SK-N-DZ (cell line): Measurements from ENCODE around the gene ARPC1B.
"Not testable (repeated sequence)": the region's sequence is repeated elsewhere in the genome, so short reads cannot be mapped to it uniquely, and the experiment has no call there.

Source experiments
- DNase-seq: peaks from one replicate; pipeline ENCODE4 v3.0.0-alpha.2; 2015; ENCODE audit warnings: low spot score

ARPC1B gene

DNA sequence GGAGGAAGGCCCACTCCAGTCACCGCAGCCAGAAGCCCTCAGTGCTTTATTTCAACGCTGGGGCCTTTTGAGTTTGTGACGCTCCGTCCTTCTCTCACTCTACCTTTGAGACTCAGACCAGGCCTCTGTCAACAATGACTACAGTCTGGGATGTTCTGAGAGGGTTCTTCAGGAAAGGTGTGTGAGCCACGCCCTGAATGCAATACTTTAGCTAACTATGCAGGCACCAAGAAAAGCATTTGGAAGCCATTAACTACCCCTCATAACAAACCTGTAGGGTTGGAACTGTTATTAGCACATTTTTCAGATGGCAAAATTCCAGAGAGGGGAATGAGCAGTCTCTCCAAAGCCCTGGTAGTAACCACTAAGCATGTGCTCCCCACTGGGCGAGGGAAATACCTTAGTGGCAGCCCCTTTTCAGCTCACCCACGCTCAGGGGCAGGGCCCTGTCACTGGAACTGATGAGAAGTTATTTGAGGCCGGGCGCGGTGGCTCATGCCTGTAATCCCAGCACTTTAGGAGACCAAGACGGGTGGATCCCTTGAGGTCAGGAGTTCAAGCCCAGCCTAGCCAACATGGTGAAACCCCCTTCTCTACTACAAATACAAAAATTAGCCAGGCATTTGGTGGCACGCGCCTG lies 5.7 kb upstream of the ARPC1B start:
- DNase-seq: no peak

DNA sequence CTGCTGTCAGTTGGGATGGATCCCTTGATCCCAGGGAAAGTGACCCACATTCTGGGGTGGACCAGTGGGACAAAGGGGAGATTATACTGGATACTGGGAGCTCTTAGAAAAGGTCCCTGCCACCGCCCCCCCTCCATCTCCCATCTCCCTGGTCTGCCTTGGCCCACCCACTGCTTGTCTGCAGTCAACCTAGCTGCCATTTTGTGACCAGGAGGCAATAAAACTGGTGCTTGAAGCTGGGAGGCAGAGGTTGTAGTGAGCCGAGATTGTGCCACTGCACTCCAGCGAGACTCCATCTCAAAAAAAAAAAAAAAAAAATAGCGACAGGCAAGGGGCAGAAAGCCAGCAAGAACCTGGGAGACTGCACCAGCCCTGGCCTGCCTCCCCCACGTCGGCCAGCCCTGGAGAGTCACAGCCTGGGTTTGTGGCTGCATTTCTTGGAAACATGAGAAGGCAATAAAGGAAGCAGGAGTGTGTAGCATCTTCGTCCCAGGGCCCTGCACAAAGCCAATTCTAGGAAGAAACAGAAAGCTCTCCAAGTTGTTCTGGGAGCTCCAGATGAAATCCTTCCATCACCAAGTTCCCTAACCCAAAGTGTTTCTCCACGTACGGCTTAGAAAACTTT lies 4.7 kb upstream of the ARPC1B start:
- no peak for DNase-seq

DNA sequence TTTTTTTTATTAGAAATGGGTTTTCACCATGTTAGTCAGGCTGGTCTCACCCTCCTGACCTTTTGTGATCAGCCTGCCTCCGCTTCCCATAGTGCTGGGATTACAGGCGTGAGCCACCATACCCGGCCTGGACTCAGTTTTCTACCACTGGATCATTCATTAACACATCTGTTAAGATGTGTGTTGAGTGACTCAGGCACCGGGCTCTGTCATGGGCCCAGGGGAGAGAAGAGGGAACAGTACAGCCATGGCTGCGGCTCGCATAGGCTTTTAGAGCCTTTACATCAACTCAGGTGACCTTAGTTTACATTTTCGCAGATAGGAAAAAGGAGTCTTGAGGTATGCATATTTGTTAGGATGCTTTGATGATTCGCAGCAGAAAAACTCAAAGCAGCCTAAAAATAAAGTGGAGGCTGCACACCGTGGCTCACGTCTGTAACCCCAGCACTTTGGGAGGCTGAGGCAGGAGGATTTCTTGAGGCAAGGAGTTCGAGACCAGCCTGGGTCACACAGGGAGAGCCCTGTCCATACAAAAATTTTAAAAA lies 3.1 kb upstream of the ARPC1B start:
- no peak for DNase-seq

DNA sequence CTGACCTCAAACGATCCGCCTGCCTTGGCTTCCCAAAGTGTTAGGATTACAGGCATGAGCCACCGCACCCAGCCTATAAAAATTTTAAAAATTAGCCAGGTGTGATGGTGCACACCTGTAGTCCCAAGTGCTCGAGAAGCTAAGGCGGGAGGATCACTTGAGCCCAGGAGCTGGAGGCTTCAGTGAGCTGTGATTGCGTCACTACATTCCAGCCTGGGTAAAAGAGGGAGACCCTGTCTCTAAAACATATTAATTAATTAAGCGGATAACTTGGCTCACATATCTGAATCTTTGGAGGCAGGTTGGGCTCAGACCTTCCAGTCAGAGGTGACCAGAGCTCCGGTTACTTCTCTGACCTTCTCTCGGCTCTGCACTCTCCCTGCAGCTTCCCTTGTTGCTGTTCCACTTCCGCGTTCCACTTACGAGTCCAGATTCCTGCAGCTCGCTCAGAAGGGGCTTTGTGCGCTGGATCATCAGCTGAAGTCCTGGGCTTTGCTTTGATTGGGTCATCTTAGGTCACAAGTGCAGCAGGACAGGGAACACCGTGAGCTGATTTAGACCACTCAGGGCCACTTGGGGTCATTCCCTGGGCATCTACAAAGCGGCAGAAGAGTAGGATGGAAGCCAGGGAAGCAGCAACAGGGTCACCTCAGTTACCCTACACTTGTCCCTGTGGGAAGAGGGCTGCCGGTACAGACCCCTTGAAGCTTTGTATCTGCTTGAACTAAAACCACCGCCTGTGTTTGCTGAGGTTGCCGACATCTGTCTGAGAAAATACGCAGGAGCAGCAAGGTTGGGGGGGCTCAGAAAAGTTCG lies 2.0 kb upstream of the ARPC1B start:
- DNase-seq: no peak

DNA sequence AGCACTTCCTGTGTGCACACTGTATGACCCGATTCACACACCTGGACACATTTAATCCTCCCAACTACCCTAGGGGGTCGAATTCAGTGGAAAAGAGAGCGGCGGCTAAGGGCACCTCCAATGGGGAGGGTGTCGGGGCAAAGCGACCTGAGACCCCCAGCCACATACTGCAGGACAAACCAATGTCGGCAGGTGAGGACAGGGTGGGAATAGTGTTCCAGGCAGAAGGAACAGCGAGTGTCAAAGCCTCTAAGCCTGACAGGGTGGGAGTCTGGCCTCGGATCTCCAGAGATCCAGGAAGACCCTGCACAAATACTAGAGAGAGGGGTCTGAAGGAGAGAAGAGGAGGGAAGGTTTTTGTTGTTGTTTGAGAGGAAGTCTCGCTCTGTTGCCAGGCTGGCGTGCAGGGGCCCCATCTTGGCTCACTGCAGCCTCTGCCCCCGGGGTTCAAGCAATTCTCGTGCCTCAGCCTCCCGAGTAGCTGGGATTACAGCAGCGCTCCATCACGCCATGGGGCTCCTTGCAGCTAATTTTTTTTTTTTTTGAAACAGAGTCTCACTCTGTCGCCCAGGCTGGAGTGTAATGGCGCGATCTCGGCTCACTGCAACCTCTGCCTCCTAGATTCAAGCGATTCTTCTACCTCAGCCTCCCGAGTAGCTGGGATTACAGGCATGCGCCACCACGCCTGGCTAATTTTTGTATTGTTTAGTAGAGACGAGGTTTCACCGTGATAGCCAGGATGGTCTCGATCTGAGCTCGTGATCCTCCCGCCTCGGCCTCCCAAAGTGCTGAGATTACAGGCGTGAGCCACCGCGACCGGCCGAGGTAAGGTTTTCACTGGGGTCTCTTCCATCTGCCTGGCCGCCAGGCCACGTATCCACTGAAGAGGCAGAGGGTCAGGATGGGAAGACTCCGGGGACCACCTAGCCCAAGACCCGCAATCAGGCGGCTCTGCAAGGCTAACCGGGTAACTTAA lies 1.2 kb upstream of the ARPC1B start:
- DNase-seq: no peak

DNA sequence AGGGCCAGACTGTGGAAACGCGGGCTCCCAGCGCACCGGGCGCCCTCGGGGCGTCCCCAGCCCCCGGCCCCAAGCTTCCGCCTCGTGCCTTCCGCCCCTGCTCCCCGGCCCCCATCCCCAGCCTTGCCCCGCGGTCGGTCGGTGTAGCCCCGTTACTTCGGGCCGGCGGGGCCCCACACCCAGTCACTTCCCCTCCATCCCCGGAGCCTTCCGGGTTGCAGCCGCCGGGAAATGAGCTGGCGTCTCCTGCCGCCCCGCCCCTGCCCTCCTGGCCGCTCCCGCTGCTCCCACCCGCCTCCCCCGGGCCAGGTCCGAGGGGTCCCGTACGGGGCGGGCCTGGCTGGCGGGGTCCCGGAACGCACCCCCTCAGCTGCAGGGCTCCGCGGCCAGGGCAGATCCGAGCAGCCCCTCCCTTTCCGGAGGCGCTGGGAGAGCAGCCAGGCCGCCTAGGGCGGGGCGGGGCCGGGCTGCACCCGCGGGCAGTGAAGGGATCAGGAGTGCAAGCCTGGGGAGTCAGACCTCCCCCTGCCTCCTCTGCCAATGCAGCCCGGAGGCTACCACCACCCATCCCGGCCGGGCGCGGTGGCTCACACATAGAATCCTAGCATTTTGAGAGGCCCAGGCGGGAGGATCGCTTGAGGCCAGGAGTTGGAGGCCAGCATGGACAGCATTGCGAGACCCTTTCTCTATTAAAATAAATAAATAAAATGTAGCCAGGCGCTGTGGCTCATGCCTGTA lies 709 bp downstream of the ARPC1B start:
- DNase-seq: peak; percentile 44

DNA sequence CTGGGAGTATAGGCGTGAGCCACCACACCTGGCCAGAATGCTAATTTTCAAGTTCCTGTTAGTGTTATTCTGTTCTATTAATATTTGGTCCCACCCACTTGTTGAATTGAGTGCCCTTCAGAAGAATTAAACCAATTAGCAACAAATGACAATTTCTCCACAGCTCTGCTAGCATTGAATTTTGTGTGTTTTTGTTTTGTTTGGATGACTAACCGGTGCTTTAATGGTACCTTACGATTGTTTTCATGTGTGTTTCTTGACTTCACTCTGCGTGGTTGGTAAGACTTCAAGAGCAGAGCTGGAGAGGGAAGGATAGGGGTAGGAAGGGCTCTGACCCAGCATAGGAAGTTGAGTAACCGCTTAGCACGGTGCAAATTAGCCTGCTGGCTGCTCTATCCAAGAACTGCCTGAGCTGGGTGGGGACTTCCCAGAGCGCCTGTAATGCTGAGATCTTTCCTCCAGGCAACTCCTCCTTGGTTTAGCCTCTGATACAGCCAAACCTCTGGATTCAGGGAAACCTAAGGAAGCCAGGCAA lies 4.6 kb downstream of the ARPC1B start:
- no peak for DNase-seq

DNA sequence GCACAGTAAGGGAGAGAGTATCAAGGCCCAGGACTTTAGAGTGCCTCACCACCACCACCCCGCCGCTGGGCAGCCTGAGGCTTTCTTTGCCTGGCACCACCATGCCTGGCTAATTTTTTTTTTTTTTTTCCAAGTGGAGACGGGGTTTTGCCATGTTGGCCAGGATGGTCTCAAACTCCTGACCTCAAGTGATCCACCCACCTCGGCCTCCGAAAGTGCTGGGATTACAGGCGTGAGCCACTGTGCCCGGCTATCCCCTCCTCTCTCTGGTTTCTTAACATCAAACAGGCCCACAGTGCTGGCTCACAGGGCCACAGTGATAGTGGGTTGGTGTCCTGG lies 5.1 kb downstream of the ARPC1B start:
- not testable (repeated sequence) for DNase-seq

DNA sequence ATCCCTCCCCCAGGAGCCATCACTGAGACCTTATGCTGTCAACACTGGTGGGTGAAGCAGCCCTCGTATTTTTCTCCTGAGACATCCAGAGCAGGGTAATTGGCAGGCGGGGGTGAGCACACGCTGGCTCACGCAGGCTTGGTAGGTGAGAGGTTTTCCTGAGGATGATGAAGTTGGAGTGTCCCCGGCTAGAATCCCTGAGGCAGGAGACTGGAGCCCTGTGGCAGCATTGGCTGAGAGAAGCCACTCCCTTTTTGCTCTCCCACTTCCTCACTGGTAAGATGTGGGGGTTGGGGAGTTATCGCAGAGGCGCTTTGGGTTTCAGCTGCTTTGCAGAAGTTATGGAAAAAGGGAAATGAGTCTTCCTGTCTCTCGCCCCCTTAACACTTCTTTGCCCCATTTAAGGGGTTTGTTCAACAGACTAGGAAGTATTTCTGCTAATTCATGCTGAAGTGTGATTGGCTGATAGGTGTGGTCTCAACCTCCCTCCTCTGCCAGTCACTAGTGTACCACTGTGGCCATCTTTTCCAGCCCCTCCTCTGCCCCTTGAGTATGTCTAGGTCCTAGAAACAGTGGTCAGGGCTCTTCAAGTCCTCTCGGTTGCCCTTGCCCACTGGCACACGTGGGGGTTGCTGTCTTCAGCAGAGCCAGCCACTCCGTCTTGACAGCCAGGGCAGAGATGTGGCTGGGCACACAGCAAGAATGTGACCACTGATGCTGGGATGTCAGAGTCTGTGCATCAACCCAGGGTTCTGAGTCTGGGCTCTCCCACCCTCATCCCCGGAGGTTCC lies 5.7 kb downstream of the ARPC1B start:
- DNase-seq: no peak

DNA sequence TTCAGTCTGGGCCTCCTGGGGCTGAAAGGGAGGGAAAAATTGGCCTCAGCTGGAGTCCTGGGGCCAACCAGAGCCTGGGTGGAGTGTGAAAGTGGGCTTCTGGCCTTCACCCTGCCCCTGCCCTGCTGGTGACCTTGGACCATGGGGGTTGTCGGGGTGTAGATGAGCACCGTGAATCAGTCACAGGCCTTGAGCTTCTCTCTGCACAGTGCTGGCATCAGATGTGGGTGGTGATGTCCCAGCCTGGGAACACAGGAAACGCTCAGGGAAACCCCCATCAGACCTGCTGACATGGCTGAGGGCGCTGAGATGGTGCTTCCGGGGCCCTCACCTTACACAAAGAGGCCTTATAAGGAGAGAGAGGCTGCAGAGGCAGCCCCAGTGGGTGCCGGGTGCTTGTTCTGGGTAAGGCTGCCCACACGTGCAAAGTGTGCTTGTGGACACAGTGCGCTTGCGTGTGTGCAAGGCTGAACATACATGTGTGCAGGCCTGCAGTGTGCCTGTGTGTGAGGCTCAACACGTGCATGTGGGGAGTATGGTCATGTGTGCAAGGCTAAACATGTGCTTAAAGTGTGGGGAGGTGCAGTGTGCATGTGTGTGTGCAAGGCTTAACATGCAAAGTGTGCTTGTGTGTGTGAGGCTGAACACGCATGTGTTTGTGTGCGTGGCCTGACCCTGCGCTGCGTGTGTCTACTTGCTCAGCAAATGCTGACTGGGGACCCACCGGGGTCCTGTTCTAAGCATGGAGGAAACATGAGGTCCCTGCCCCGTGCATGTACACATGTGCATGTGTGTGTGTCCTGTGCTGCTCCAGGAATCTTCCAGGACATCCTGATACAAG lies 6.5 kb downstream of the ARPC1B start:
- DNase-seq: no peak

DNA sequence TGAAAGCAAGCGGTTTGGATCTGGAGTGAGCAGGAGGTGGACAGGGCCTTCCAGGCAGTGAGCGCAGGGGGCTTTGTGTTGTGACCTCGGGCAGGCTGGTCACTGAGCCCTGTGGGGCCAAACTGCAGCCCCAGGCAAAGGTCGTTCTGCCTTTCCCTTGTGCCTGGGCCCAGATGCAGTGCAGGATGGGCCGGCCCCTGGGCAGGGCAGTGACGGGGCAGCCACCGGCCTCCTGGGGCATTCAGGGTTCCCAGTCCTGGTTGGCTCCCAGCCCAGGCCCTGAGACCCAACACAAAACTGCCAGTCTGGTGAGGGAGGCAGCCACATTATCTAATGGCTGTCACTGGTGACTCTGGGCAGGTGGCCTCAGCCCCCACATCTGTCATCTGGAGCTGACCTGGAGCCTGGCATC lies 7.1 kb downstream of the ARPC1B start:
- DNase-seq: no peak

DNA sequence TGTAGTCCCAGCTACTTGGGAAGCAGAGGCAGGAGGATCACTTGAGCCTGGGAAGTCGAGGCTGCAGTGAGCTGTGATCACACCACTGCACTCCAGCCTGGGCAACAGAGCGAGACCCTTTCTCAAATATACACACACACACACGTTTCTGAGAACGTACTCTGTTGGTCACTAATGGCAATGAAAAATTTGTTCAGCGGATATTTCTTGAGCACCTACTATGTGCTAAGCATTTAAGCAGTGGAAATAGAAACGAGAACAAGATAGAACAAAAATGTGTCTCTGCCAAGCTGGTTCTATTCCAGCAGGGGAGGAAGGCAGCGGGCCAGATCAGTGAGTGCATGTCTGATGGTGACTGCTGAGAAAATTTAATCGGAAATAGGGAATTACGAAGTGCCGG lies 8.7 kb downstream of the ARPC1B start:
- DNase-seq: no peak

DNA sequence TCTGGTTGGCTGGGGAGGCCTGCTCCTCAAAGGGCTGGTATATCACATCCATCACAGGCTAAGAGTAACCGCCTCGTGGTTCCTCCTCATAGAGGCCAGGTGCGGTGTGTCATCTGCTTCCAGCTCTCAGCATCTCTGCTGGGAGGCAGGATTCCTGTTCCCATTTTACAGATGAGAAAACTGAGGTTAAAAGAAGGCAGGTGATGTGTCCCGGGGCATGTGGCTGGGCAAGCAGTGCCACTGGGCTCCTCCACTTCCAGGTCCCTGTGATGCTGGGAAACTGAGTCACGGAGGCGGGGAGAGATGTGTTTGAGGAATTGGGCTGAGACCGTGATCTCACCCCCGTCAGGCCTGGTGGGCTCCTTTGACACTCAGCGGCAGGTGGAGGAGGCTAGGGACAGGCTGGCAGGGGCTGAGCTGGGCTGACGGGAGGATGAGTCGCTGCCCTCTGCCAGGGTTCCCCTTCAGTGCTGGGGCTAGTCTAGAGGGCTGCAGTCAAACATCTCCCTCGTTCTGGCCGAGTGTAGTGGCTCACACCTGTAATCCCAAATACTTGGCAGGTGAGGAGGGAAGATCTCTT lies 9.4 kb downstream of the ARPC1B start:
- no peak for DNase-seq

DNA sequence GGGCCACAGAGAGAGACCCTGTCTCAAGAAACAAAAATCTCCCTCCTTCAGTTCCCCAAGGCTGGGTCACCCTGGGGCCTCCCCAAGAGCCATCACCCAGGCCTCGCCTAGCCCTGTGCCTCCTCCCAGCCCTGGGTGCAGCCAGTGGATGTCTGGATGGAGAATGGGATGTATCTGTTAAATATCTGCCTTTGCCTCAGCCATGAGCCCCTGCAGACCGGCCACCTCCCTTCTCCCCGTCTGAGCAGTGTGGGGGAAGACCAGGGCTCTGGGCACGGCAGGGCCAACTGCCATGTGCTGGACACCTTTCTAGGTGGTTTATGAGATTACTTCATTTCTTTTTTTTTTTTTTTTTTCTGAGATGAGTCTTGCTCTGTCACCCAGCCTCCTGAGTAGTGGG lies 10.0 kb downstream of the ARPC1B start:
- no peak for DNase-seq

DNA sequence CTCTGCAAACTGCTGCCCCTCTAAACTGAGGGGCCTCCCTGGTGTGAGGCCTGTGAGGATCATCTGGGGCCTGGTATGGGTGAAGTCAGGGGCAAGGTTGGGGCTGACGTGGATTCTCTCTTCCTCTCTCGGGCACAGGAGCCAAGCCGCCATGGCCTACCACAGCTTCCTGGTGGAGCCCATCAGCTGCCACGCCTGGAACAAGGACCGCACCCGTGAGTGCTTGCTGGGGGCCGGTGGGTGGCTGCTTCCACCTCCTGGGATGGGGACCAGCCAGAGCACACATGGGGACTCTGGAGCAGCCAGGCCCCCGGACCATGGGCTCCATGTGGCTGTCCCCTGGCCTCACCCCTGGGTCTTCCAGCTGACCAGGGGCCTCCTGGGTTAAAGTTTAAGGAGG lies 11.0 kb downstream of the ARPC1B start:
- no peak for DNase-seq

DNA sequence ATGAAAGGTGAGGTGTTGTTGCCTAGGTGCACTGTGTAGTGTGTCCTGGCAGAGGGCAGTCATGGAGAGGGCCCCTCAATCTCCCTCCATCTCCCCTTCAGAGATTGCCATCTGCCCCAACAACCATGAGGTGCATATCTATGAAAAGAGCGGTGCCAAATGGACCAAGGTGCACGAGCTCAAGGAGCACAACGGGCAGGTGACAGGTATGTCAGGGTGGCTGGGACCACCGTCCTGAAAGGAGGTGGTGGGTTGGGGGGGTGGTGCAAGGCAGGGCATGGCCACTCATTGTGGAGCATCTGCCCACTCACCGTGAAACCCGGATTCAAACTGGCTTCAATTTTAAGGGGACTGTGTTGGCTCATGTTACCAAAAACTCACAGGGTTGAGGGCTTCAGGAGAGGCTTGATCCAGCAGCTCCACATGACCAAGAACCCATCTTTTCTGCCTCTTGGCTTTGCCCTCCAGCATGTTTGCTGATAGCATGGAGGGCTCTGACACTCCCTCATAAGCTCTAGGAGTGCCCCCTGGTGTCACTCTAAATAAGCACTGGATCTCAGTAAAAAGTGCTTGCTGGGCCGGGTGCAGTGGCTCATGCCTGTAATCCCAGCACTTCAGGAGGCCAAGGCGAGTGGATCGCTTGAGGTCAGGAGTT lies 12.2 kb downstream of the ARPC1B start:
- DNase-seq: peak; percentile 27

DNA sequence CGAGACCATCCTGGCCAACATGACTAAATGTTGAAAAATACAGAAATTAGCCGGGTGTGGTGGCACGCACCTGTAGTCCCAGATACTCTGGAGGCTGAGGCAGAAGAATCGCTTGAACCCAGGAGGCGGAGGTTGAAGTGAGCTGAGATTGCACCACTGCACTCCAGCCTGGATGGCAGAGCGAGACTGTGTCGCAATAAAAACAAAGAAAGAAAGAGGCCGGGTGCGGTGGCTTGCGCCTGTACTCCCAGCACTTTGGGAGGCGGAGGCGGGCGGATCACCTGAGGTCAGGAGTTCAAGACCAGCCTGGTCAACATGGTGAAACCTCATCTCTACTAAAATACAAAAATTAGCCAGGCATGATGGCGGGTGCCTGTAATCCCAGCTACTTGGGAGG lies 12.7 kb downstream of the ARPC1B start:
- DNase-seq: not testable (repeated sequence)

DNA sequence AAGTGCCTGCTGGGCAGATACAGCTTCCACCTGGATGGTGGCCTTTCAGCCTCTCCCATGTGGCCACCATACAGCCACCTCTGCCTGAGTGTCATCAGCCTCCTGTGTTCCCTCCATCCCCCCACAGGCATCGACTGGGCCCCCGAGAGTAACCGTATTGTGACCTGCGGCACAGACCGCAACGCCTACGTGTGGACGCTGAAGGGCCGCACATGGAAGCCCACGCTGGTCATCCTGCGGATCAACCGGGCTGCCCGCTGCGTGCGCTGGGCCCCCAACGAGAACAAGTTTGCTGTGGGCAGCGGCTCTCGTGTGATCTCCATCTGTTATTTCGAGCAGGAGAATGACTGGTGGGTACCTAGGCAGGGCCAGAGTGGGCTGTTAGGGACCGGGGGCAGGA lies 13.4 kb downstream of the ARPC1B start:
- no peak for DNase-seq
